ENCODE results near the gene ACACB. TPM values are rescaled to one million over a fixed set of nuclear protein-coding genes. Genes with fewer than 3 reads are reported as not detected.

ACACB gene
- total and polyA plus RNA-seq, 2 donors, result 2.0 to 9.5 TPM

Other genes with a start within 250 kb of the ACACB start
- gene DAO, start 236.5 kb upstream of the ACACB start, total RNA-seq, result 0.05 TPM
- gene DAO, start 236.5 kb upstream of the ACACB start, polyA plus RNA-seq, result 0.07 TPM
- 0.05 TPM for gene SVOP, start 95.5 kb upstream of the ACACB start, total RNA-seq
- gene SVOP, start 95.5 kb upstream of the ACACB start, polyA plus RNA-seq, result 0.14 TPM
- 6.0 TPM for gene USP30, start 64.0 kb upstream of the ACACB start, total RNA-seq
- gene USP30, start 64.0 kb upstream of the ACACB start, polyA plus RNA-seq, result 9.1 TPM
- 15.5 TPM for gene ALKBH2, start 23.1 kb upstream of the ACACB start, total RNA-seq
- 25.9 TPM for gene ALKBH2, start 23.1 kb upstream of the ACACB start, polyA plus RNA-seq
- gene UNG, start 19.0 kb upstream of the ACACB start, total RNA-seq, result 22.3 TPM
- 14.1 TPM for gene UNG, start 19.0 kb upstream of the ACACB start, polyA plus RNA-seq
- not detected for gene FOXN4, start 192.7 kb downstream of the ACACB start, total RNA-seq
- 0.14 TPM for gene FOXN4, start 192.7 kb downstream of the ACACB start, polyA plus RNA-seq
- gene MYO1H, start 231.3 kb downstream of the ACACB start, total RNA-seq, result under 0.01 TPM
- 0.14 TPM for gene MYO1H, start 231.3 kb downstream of the ACACB start, polyA plus RNA-seq